Activated CD8-positive, alpha-beta T cell treated with anti-CD3 and anti-CD28 coated beads for 36 hours (primary cell): ENCODE measurements around the gene DECR2. TPM values are rescaled to one million over a fixed set of nuclear protein-coding genes. Genes with fewer than 3 reads are reported as not detected.
"Not testable (repeated sequence)": the region's sequence is repeated elsewhere in the genome, so short reads cannot be mapped to it uniquely, and the experiment has no call there.

Source experiments
- ATAC-seq: fragments of 200-7000 bp; cut with Tn5 transposase; one replicate; pipeline ENCODE4 v1.10.0; 2021; ENCODE audit warnings: mild to moderate bottlenecking, moderate library complexity
- CTCF ChIA-PET: fragments of 350-600 bp; sonication (Branson Sonifier 250); formaldehyde crosslinking; loops from one replicate; lab custom pipeline; 2021; ENCODE audit warnings: antibody characterized with exemption; lab: Charles Lee
- POLR2A ChIA-PET: fragments of 350-600 bp; sonication (Branson Sonifier 250); formaldehyde crosslinking; loops from one replicate; lab custom pipeline; 2021; ENCODE audit warnings: antibody characterized with exemption; lab: Charles Lee
- DNase-seq: peaks from one replicate; pipeline ENCODE4 v3.0.0-alpha.2; 2020
- H3K27ac Mint-ChIP-seq: one replicate; pipeline ENCODE4 v1.8.0; 2021; ENCODE audit warnings: mild to moderate bottlenecking, mixed read lengths
- H3K27me3 Mint-ChIP-seq: one replicate; pipeline ENCODE4 v1.8.0; 2021; ENCODE audit warnings: mixed read lengths
- H3K36me3 Mint-ChIP-seq: one replicate; pipeline ENCODE4 v1.8.0; 2021; ENCODE audit warnings: low read depth, mixed read lengths
- H3K4me1 Mint-ChIP-seq: one replicate; pipeline ENCODE4 v1.8.0; 2021; ENCODE audit warnings: low read depth, mixed read lengths
- H3K4me3 Mint-ChIP-seq: one replicate; pipeline ENCODE4 v1.8.0; 2021; ENCODE audit warnings: mild to moderate bottlenecking, moderate library complexity, mixed read lengths
- H3K9me3 Mint-ChIP-seq: one replicate; pipeline ENCODE4 v1.8.0; 2021; ENCODE audit warnings: mixed read lengths
- CTCF ChIP-seq: fragments of 200-600 bp; IDR thresholded peaks from one replicate; pipeline ENCODE4 v1.8.0; 2022; ENCODE audit warnings: antibody characterized with exemption, mild to moderate bottlenecking
- intact Hi-C: fragments of 100-400 bp; cut with micrococcal nuclease; formaldehyde crosslinking; loops from one replicate; pipeline ENCODE4 v1.10.0; 2022
- total RNA-seq, 2 experiments: library from RNA; stranded (reverse); gene quantifications; one replicate each; pipeline ENCODE4 v1.2.3, GENCODE V29; 2021

Gene DECR2
- total RNA-seq, 2 experiments from 2014 or later: 9.7 to 10.0 TPM

DNA sequence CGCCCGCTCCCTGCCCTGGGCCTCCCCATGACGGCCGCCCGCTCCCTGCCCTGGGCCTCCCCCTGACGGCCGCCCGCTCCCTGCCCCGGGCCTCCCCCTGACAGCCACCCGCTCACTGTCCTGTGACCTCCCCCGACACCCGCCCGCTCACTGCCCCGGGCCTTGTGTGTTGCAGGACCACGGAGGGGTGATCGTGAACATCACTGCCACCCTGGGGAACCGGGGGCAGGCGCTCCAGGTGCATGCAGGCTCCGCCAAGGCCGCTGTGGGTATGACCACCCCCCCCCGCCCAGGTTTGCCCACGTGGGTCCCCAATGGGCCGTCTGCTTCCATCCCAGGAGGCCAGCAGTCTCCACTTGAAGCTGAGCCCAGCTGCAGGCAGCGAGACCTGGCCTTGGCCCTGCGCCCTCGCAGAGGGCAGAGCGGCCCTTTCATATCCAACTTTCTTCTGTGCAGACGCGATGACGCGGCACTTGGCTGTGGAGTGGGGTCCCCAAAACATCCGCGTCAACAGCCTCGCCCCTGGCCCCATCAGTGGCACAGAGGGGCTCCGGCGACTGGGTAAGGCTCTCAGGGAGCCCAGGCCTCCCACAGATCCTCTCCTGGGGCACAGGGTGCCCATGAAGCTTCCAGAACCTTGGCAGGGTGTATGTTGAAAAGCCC, 9.0 kb downstream of the DECR2 start:
- CTCF ChIA-PET: no interaction called here
- Mint-ChIP-seq H3K4me1 (no peaks in the 10 kb centered on the region), H3K36me3 (no peaks in the 10 kb centered on the region), H3K27me3 (no peaks in the 10 kb centered on the region), H3K4me3 (no peak overlapping the region), H3K9me3 (no peaks in the 10 kb centered on the region), H3K27ac (no peak overlapping the region)
- DNase-seq: no peak
- POLR2A ChIA-PET: interaction anchor here (0.6 kb wide), 1 partner anchor 99 kb away, joined by 4 read pairs; no protein-coding TSS in a partner anchor
- ATAC-seq: no peak
- no peak for TF ChIP-seq CTCF
- intact Hi-C loops: no loop called here

- TF ChIP-seq CTCF: no peak
- Mint-ChIP-seq H3K27me3 (no peaks in the 10 kb centered on the region), H3K4me3 (no peak overlapping the region), H3K27ac (no peak overlapping the region), H3K9me3 (no peaks in the 10 kb centered on the region), H3K36me3 (no peaks in the 10 kb centered on the region), H3K4me1 (no peaks in the 10 kb centered on the region)
- ChIA-PET CTCF (no interaction called here), POLR2A (interaction anchor here (0.8 kb wide), 1 partner anchor 17 kb away, joined by 3 read pairs; no protein-coding TSS in a partner anchor)
- ATAC-seq: no peak
- no peak for DNase-seq
- intact Hi-C loops: no loop called here
Measured at GRCh38 chr16:411576-412265, 10.0 kb downstream of the DECR2 start.

DNA sequence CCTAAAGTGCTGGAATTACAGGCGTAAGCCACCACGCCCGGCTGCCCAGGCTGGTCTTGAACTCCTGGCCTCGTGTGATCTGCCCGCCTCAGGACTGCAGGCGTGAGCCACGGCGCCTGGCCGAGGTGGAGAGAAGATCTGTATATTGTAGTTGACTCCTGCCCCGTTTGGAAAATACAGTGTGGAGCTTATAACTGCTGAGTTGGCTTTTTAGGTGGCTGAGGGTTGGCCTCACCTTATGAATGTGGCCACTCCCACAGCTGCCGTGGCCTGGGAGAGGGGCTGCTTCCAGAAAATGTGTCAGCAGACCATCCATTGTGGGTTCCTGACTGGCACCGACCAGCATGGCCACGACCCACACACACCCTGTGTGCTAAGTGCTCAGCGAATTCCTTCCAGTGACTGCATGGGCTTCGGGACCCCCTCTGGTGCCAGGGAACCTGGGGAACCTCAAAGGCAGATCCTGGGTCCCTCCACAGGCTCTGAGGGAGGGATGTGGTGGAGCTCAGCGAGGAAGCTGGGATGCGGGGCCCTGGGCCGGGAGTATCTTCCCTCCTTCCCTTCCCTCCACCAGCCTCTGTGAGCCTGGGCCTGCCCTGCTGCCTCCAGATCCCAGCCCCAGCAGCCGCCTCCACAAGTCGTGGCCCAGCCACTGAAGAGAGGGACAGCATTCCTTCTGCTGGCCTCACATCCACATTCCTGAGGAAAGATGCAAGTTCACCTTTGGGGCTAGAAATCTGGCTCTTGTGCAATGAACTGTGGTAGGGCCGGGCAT, 12.9 kb downstream of the DECR2 start:
- intact Hi-C loops: no loop called here
- ChIA-PET CTCF (no interaction called here), POLR2A (no interaction called here)
- DNase-seq: no peak
- TF ChIP-seq CTCF: no peak
- H3K4me3 Mint-ChIP-seq: no peak overlapping the region
- no peak for ATAC-seq
- H3K27me3 Mint-ChIP-seq: no peaks in the 10 kb centered on the region
- H3K27ac Mint-ChIP-seq: no peak overlapping the region
- no peaks in the 10 kb centered on the region for H3K9me3 Mint-ChIP-seq
- no peaks in the 10 kb centered on the region for H3K4me1 Mint-ChIP-seq
- H3K36me3 Mint-ChIP-seq: no peaks in the 10 kb centered on the region

DNA sequence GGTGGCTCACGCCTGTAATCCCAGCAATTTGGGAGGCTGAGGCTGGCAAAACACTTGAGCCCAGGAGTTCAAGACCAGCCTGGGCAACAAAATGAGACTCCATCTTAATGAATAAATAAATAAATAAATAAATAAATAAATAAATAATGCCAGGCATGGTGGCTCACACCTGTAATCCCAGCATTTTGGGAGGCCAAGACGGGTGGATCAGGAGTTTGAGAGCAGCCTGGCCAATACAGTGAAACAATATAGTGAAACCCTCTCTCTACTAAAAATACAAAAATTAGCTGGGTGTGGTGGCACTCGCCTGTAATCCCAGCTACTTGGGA, 13.4 kb downstream of the DECR2 start:
- ATAC-seq, intact Hi-C loops, DNase-seq, H3K27me3 Mint-ChIP-seq, H3K27ac Mint-ChIP-seq, H3K4me3 Mint-ChIP-seq, H3K36me3 Mint-ChIP-seq, CTCF ChIA-PET, H3K9me3 Mint-ChIP-seq, H3K4me1 Mint-ChIP-seq: not testable (repeated sequence)
- POLR2A ChIA-PET: interaction anchor here (0.8 kb wide), 1 partner anchor 11 kb away, joined by 3 read pairs; no protein-coding TSS in a partner anchor

DNA sequence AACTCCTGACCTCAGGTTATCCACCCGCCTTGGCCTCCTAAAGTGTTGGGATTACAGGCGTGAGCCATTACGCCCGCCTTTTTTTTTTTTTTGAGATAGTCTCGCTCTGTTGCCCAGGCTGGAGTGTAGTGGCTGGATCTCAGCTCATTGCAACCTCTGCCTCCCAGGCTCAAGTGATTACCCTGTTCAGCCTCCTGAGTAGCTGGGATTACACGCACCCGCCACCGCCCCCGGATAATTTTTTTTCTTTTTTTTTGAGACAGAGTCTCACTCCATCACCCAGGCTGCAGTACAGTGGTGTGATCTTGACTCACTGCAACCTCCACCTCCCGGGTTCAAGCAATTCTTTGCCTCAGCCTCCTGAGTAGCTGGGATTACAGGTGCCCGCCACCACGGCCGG, 20.5 kb downstream of the DECR2 start:
- H3K4me3 Mint-ChIP-seq, POLR2A ChIA-PET, DNase-seq, H3K27me3 Mint-ChIP-seq, H3K9me3 Mint-ChIP-seq, intact Hi-C loops, ATAC-seq, H3K36me3 Mint-ChIP-seq, H3K27ac Mint-ChIP-seq: not testable (repeated sequence)
- peaks cover 12% of the 10 kb centered on the region for H3K4me1 Mint-ChIP-seq
- CTCF ChIA-PET: interaction anchor here (1.5 kb wide), 1 partner anchor 20 kb away, joined by 3 read pairs; no protein-coding TSS in a partner anchor
